Measurements from ENCODE around the gene ANKS1B.
A peak's percentile ranks its signal among the peaks of the same experiment; 100 is the strongest.

ANKS1B gene

GRCh38 chr12:99054601-99055128 is 930.1 kb downstream of the ANKS1B start:
- in situ Hi-C loops (cut with MboI; ENCODE audit: low sequenced_read_pairs, unreplicated experiment) = no loop called here
- DNase-seq (ENCODE audit: low spot score) = no peak
- no peak for TF ChIP-seq CTCF (IDR thresholded peaks at IDR 0.05; ENCODE audit: borderline replicate concordance, control extremely low read depth, extremely low read depth, insufficient read depth, missing control alignments)

GRCh38 chr12:99053616-99054362 is 930.9 kb downstream of the ANKS1B start:
- TF ChIP-seq CTCF (IDR thresholded peaks at IDR 0.05; ENCODE audit: borderline replicate concordance, control extremely low read depth, extremely low read depth, insufficient read depth, missing control alignments) = no peak
- DNase-seq (ENCODE audit: low spot score) = no peak
- in situ Hi-C loops (cut with MboI; ENCODE audit: low sequenced_read_pairs, unreplicated experiment) = no loop called here

GRCh38 chr12:99049774-99050173 is 935.0 kb downstream of the ANKS1B start:
- DNase-seq (ENCODE audit: low spot score) = no peak
- no peak for TF ChIP-seq CTCF (IDR thresholded peaks at IDR 0.05; ENCODE audit: borderline replicate concordance, control extremely low read depth, extremely low read depth, insufficient read depth, missing control alignments)
- in situ Hi-C loops (cut with MboI; ENCODE audit: low sequenced_read_pairs, unreplicated experiment) = loop anchor here (25.0 kb wide), 2 partner anchors 338 to 563 kb away; no protein-coding TSS in a partner anchor

- TF ChIP-seq CTCF (IDR thresholded peaks at IDR 0.05; ENCODE audit: borderline replicate concordance, control extremely low read depth, extremely low read depth, insufficient read depth, missing control alignments) = no peak
- DNase-seq (ENCODE audit: low spot score) = no peak
- in situ Hi-C loops (cut with MboI; ENCODE audit: low sequenced_read_pairs, unreplicated experiment) = loop anchor here (25.0 kb wide), 2 partner anchors 342 to 567 kb away; no protein-coding TSS in a partner anchor
Observed at GRCh38 chr12:99045158-99045557, 939.6 kb downstream of the ANKS1B start.

- DNase-seq (ENCODE audit: low spot score) = peak; percentile 46
- peak; percentile 83 for TF ChIP-seq CTCF (IDR thresholded peaks at IDR 0.05; ENCODE audit: borderline replicate concordance, control extremely low read depth, extremely low read depth, insufficient read depth, missing control alignments)
- in situ Hi-C loops (cut with MboI; ENCODE audit: low sequenced_read_pairs, unreplicated experiment) = loop anchor here (25.0 kb wide), 2 partner anchors 344 to 569 kb away; no protein-coding TSS in a partner anchor
Observed at GRCh38 chr12:99043319-99043914, 941.3 kb downstream of the ANKS1B start.

- DNase-seq (ENCODE audit: low spot score) = no peak
- no peak for TF ChIP-seq CTCF (IDR thresholded peaks at IDR 0.05; ENCODE audit: borderline replicate concordance, control extremely low read depth, extremely low read depth, insufficient read depth, missing control alignments)
- in situ Hi-C loops (cut with MboI; ENCODE audit: low sequenced_read_pairs, unreplicated experiment) = loop anchor here (25.0 kb wide), 2 partner anchors 345 to 570 kb away; no protein-coding TSS in a partner anchor
Observed at GRCh38 chr12:99042226-99042625, 942.5 kb downstream of the ANKS1B start.

All from GM13976 (cell line).